Astrocyte (in vitro differentiated cells and primary cell): Measurements from ENCODE around the gene KRT36. TPM values are rescaled to one million over a fixed set of nuclear protein-coding genes. Genes with fewer than 3 reads are reported as not detected.
A peak's percentile ranks its signal among the peaks of the same experiment; 100 is the strongest.

Experiments used
- DNase-seq: peaks from one replicate; pipeline ENCODE4 v3.0.0-alpha.2; 2010; ENCODE audit warnings: low read depth
- FAIRE-seq: peaks from 2 replicates; lab custom pipeline; 2011; peaks lifted over from hg19 to GRCh38; lab: Jason Lieb, UNC
- H2AFZ ChIP-seq: 2 replicates; pipeline ENCODE4 v1.6.0; 2012; ENCODE audit warnings: low read depth, low read length, inconsistent platforms
- H3K27ac ChIP-seq: 2 replicates; pipeline ENCODE4 v1.5.1; 2011; ENCODE audit warnings: low read depth, low read length, inconsistent platforms
- H3K27me3 ChIP-seq: 2 replicates; pipeline ENCODE4 v1.6.0; 2011; ENCODE audit warnings: low read length, inconsistent platforms; ENCODE audit not compliant: insufficient read depth
- H3K36me3 ChIP-seq: 2 replicates; pipeline ENCODE4 v1.5.1; 2011; ENCODE audit warnings: low read length, inconsistent platforms; ENCODE audit not compliant: insufficient read depth
- H3K4me1 ChIP-seq: 2 replicates; pipeline ENCODE4 v1.5.1; 2011; ENCODE audit warnings: low read length, inconsistent platforms; ENCODE audit not compliant: insufficient read depth
- H3K4me2 ChIP-seq: 2 replicates; pipeline ENCODE4 v1.6.0; 2012; ENCODE audit warnings: low read length, inconsistent platforms
- H3K4me3 ChIP-seq: 2 replicates; pipeline ENCODE4 v1.5.1; 2011; ENCODE audit warnings: low read depth, mild to moderate bottlenecking, low read length, inconsistent platforms; ENCODE audit not compliant: insufficient read depth
- H3K79me2 ChIP-seq: 2 replicates; pipeline ENCODE4 v1.6.0; 2012; ENCODE audit warnings: mild to moderate bottlenecking, low read length, inconsistent platforms; ENCODE audit not compliant: insufficient read depth
- H3K9ac ChIP-seq: 2 replicates; pipeline ENCODE4 v1.6.0; 2012; ENCODE audit warnings: mild to moderate bottlenecking, low read length, inconsistent platforms
- H3K9me3 ChIP-seq: 2 replicates; pipeline ENCODE4 v1.5.1; 2012; ENCODE audit warnings: low read depth, mild to moderate bottlenecking, low read length, inconsistent platforms; ENCODE audit not compliant: insufficient read depth
- H4K20me1 ChIP-seq: 2 replicates; pipeline ENCODE4 v1.6.0; 2012; ENCODE audit warnings: low read length, inconsistent platforms; ENCODE audit not compliant: insufficient read depth
- H3K27ac Mint-ChIP-seq: one replicate; pipeline ENCODE4 v1.8.0; 2021; ENCODE audit warnings: mild to moderate bottlenecking, mixed read lengths; ENCODE audit not compliant: unreplicated experiment
- H3K27me3 Mint-ChIP-seq: one replicate; pipeline ENCODE4 v1.8.0; 2021; ENCODE audit warnings: low read depth, mixed read lengths; ENCODE audit not compliant: unreplicated experiment
- H3K36me3 Mint-ChIP-seq: one replicate; pipeline ENCODE4 v1.8.0; 2021; ENCODE audit warnings: low read depth, mixed read lengths; ENCODE audit not compliant: unreplicated experiment
- H3K4me1 Mint-ChIP-seq: one replicate; pipeline ENCODE4 v1.8.0; 2021; ENCODE audit warnings: low read depth, mixed read lengths; ENCODE audit not compliant: unreplicated experiment
- H3K4me3 Mint-ChIP-seq: one replicate; pipeline ENCODE4 v1.8.0; 2021; ENCODE audit warnings: mild to moderate bottlenecking, moderate library complexity, mixed read lengths; ENCODE audit not compliant: unreplicated experiment
- H3K9me3 Mint-ChIP-seq: one replicate; pipeline ENCODE4 v1.8.0; 2021; ENCODE audit warnings: mild to moderate bottlenecking, mixed read lengths; ENCODE audit not compliant: unreplicated experiment
- CTCF ChIP-seq: IDR thresholded peaks from 2 replicates; pipeline ENCODE4 v1.5.1; 2011; ENCODE audit warnings: low read depth, mild to moderate bottlenecking, inconsistent platforms, low read length, moderate library complexity; ENCODE audit not compliant: insufficient read depth
- EZH2 ChIP-seq: IDR thresholded peaks from 2 replicates; pipeline ENCODE4 v1.6.1; 2012; ENCODE audit warnings: mild to moderate bottlenecking, low read length, inconsistent platforms; ENCODE audit not compliant: insufficient read depth
- total RNA-seq: library from RNA; stranded (reverse); gene quantifications from 2 replicates; pipeline ENCODE4 v1.2.1, GENCODE V29; 2021

Gene KRT36
- total RNA-seq, 1 donor from 2014 or later: not detected

GRCh38 chr17:41483531-41483930, 6.2 kb downstream of the KRT36 start:
- no peak overlapping the region for H3K4me3 Mint-ChIP-seq
- DNase-seq: no peak
- H3K27ac Mint-ChIP-seq: no peak overlapping the region

GRCh38 chr17:41481036-41481435, 8.7 kb downstream of the KRT36 start, which contains the start of gene KRT35:
Gene KRT35, minus strand, starts transcription at chr17:41481151. Its CDS starts 54 bp downstream, at chr17:41481097.
- H3K4me3 Mint-ChIP-seq: no peak within 1 kb of the TSS

More at GRCh38 chr17:41483531-41483930, 6.2 kb downstream of the KRT36 start:
- H3K36me3 Mint-ChIP-seq: peaks cover 2% of the 10 kb centered on the region
- no peak overlapping the region for H3K9ac ChIP-seq
- no peak overlapping the region for H3K4me3 ChIP-seq
- no peaks in the 10 kb centered on the region for H3K36me3 ChIP-seq
- peaks cover 3% of the 10 kb centered on the region for H3K27me3 ChIP-seq
- no peaks in the 10 kb centered on the region for H3K9me3 ChIP-seq
- no peaks in the 10 kb centered on the region for H3K79me2 ChIP-seq
- no peaks in the 10 kb centered on the region for H4K20me1 ChIP-seq
- H3K4me2 ChIP-seq: no peak overlapping the region
- no peaks in the 10 kb centered on the region for H3K4me1 Mint-ChIP-seq
- no peak for FAIRE-seq
- H3K27me3 Mint-ChIP-seq: peaks cover 54% of the 10 kb centered on the region
- TF ChIP-seq EZH2: no peak
- no peak for TF ChIP-seq CTCF
- peaks cover 4% of the 10 kb centered on the region for H3K9me3 Mint-ChIP-seq
- no peaks in the 10 kb centered on the region for H3K4me1 ChIP-seq
- no peak overlapping the region for H3K27ac ChIP-seq
- H2AFZ ChIP-seq: no peak overlapping the region

More at GRCh38 chr17:41481036-41481435, 8.7 kb downstream of the KRT36 start, which contains the start of gene KRT35:
- Mint-ChIP-seq H3K4me1 (no peaks in the 10 kb centered on the region), H3K36me3 (peaks cover 2% of the 10 kb centered on the region), H3K27ac (peak within 1 kb of the TSS; percentile 47), H3K27me3 (peaks cover 49% of the 10 kb centered on the region), H3K9me3 (peaks cover 4% of the 10 kb centered on the region)
- no peak for TF ChIP-seq CTCF
- TF ChIP-seq EZH2: no peak
- Histone ChIP-seq H4K20me1 (no peaks in the 10 kb centered on the region), H3K79me2 (no peaks in the 10 kb centered on the region), H3K4me2 (no peak within 1 kb of the TSS), H3K9me3 (no peaks in the 10 kb centered on the region), H3K4me3 (no peak within 1 kb of the TSS), H2AFZ (no peak within 1 kb of the TSS), H3K27me3 (no peaks in the 10 kb centered on the region), H3K36me3 (no peaks in the 10 kb centered on the region), H3K9ac (no peak within 1 kb of the TSS), H3K4me1 (no peaks in the 10 kb centered on the region), H3K27ac (no peak within 1 kb of the TSS)
- DNase-seq: no peak
- FAIRE-seq: no peak
